HG03025 (cell line): Measurements from ENCODE around the gene GLYATL3.

Experiments
- ATAC-seq: cut with Tn5 transposase; IDR thresholded peaks from one replicate; pipeline ENCODE4 v1.9.1; 2021; ENCODE audit warnings: mild to moderate bottlenecking, moderate library complexity; ENCODE audit not compliant: unreplicated experiment, low FRiP score

Gene GLYATL3

DNA sequence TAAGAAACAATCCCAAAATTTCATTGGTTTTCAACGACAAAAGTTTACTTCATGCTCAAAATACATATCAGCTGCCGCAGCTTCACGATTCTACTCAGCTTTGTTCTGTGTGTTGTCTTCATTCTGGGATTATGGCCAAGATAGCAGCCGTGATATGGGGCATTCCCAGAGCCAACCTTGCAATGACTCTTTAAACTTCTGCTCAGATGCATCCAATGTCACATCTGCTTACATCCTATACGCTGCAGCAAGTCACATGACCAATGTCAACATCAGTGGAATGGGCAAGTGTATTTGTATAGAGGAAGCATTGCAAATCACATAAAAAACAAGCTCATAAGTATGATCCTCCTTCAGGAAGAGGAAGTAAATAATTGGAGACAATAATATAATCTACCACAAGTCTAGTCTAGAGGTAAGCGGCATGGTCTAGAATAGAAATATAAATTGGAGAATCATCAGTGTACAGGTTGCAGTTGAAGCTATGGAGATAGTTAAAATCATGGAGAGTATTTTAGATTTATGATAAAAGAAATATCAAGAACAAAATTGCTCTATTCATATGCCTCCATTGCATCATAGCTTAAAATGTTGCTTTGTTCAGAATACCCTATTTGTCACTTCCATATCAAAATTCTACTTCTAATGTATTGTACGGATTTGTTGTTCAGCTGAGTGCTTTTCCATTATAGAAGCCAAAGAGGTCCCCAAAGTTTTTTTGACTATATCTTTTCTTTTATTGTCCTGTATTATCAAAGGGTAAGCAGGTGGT is 43.5 kb downstream of the GLYATL3 start:
- no peak for ATAC-seq

DNA sequence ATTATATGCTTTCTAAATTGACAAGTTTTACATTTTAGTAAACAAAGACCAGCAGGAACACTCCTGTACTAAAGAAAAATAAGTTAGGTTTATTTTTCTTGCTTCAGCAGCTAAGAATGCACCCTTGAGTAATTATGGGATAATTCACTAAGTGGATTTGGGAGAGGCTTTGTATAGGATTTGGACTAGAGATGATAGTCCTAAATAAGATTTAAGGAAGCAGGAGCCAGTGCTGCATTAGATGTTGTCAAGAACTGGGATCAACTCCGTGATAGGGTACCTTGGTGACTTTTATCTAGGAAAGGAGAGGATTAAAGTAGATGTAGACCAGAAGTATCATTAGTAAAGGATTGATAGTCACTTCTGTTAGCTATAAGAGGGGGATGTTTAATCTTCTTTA is 46.6 kb downstream of the GLYATL3 start:
- no peak for ATAC-seq

DNA sequence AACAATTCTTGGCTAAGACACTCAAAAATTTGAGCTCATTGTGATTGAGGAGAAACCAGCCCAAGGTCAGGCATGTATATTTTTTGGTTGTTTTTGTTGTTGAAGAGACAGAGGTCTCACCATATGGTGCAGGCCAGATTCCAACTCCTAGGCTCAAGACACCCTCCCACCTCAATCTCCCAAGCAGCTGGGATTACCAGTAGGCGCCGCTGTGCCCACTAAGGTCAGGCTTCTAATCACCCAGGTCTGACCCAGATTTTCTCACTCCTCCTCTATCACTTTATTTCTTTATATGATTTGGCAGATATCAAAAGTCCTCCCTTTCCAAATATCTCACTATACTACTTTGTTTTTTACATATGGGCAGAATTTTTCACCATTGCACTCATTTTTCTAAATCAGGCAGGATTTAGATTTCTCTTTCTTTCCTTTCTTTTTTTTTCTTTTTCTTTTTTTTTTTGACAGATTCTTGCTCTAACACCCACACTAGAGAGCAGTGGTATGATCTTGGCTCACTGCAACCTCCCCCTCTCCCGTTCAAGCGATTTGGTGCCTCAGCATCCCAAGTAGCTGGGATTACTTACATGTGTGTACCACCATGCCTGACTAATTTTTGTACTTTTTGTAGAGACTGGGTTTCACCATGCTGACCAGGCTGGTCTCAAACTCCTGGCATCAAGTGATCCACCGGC is 49.0 kb downstream of the GLYATL3 start:
- ATAC-seq, result no peak

DNA sequence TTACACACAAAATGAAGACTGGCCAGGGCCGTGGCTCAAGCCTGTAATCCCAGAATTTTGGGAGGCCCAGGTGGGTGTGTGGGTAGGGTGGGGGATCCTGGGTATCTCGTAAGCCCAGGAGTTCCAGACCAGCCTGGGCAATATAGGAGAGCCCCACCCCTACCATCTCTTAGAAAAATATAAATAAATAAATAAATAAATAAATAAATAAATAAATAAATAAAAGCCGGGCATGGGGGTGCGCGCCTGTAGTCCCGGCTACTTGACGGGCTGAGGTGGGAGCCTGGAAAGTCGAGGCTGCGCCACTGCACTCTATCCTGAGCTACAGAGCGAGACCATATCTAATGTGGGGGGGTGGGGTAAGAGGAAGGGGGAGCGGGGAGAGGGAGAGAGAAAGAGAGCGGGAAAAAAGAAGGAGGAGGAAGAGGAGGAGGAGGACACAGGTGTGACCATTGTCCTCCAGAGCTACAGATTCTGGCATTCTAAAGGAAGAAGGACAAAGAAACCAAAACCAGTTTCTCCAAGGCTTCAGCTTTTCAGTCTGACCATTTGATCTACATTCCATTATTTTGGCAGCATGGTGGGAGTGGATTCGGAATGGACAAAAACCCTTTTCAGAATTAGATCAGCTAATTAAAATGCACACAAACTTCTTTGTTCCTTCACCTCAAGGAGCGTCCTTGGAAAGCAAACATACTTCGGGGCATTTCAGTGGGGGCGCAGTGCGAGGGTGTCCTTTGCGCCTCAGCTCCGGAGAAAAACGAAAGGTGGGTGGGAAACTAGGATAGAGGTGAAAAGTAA is 50.2 kb downstream of the GLYATL3 start:
- ATAC-seq, result no peak

DNA sequence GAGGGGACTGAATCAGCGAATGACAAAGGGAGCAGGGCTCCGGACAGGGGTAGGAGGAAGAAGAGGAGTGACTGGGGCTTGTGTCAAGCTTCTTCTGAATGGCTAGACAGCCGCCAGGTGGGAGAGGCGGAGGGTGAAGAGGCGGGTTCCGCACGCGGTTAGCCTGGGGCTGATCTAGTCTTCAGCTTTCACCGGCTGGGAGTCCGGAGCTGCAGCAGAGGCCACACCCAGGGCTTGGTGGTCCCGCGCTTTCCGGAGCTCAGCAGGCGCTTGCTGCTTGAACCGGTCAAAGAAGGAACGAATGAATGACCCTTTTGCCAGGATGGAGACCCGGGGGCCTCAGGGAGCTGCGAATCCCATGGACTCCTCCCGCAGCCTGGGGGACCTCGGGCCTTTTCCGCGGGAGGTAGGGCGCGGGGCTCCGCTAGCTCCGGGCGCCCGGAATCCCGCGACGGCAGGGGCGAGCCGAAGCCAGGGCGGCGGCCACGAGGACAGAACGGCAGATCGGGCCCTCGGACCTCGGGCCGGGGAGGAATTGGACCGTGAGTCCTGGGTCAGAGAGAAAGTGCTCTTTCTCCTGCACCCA is 50.9 kb downstream of the GLYATL3 start, which contains the start of gene C6orf141:
Gene C6orf141, plus strand, starts transcription at position 177 of the 586 bp plus-strand sequence. Its CDS starts 125 bp downstream, at position 302.
- peak; percentile 70 for ATAC-seq

DNA sequence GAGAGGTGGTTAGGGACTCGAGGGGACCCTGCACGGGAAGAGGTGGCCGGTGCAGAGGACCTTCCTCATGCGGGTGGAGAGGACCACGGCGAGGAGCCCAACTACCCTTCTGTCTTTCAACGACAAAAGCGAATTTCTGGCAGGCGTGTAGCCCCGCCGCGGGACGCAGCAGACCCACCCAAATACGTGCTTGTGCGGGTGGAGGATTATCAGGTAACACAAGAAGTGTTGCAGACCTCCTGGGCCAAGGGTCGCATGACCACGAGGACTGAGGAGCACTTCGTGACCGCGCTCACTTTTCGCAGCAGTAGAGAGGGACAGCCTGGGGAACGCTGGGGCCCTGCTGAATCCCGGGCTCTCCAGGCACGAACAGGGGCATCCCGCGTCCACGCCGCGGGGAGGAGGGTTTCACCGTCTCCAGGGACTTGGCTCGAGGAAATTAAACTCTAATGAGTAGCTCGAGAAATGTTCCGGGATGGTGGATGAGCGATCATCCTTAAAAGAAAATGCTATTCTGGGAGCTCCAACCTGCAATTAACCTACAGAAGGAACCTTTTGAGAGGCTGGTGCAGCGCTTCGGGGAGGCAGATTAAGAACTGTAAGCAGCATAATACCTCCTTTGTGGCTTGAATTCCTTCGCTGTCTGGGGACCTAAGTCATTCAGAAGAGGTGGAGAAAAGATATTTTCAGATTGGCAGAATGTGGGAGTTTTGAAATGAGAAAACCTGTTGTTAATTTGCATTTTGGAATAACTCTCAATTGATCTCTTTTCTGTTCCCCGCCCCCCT is 51.5 kb downstream of the GLYATL3 start:
- peak; percentile 35 for ATAC-seq

DNA sequence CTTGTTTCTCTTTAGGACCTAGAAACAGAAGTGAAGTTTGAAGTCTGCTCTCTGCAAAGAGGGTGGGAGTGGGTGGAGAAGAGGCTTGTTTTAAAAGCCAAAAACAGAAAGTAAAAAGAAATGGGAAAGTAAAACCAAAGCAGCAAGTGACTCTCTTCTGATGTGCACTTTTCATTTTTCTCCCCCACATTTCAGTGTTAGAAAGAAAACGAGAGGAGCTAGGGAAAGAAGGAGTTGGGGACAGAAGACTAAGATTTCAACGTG is 52.1 kb downstream of the GLYATL3 start:
- peak; percentile 65 for ATAC-seq

DNA sequence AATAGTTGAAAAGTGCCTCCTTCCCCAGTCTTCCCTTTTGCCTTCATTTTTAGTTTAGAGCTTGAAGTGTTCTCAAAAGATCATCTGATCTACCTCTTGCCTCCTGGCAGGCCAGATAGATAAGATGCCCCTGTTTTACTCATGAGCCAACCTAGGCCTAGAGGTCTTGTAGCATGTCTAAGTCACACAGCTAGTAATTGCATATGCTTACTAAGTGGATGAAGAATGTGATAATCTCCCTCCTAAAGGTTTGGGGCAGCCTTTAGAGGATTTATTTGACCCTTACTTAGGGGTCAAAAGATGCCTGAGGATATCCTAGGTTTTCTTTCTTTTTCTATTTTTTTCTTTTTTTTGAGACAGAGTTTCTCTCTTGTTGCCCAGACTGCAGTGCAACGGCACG is 52.9 kb downstream of the GLYATL3 start:
- no peak for ATAC-seq

DNA sequence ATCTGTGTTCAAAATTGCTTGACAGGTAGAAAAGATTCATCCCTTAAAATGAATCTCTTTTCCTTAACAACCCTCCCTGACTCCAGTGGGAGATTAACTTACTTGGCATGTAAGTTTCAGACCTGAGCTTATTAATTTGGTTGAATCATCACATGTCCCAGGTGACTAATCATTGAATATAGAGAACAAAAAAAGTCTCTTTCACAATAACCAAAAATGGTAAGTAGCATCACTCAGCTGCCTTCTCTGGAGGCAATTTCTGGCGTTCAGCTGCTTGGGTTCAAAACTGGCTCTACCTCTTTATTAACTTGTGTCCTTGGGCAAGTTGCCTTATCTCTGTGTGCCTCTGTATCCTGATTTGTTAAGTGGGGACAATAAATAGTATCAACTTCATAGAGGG is 53.7 kb downstream of the GLYATL3 start:
- ATAC-seq, result no peak

DNA sequence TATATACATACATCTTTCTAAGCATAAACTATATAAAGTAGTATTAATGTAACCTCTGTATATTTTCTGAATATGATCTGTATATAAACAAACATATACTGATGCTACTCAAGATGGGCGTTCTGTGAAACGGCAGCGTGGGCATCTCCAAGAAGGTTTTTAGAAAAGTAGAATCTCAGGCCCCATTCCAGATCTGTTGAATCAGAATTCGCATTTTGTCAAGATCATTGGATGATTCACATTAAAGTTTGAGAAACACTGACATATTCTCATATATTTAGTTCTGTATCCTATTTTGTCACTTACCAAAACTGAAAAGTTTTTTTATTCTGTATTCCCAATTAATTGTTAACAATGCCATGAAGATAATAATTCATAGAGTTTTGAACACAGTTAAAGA is 56.2 kb downstream of the GLYATL3 start:
- ATAC-seq, result no peak

DNA sequence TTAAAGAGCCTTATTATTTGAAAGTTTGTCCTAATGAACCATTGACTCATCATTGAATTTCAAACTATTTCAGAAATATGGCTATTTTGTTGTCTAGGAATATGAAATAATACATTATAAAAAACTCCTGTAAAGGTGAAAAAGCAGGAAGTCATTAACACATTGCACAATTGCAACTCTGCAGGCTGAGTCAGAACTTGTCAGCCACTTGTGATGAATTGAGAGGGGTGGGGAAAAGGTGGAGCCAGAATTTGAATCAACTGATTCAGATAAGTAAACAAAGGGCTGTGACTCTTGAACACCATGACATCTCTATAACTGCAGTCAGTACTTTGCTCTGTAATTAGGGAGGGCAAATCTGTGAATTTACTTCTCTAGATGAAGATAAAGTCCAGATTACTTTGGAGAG is 56.7 kb downstream of the GLYATL3 start:
- ATAC-seq, result no peak

DNA sequence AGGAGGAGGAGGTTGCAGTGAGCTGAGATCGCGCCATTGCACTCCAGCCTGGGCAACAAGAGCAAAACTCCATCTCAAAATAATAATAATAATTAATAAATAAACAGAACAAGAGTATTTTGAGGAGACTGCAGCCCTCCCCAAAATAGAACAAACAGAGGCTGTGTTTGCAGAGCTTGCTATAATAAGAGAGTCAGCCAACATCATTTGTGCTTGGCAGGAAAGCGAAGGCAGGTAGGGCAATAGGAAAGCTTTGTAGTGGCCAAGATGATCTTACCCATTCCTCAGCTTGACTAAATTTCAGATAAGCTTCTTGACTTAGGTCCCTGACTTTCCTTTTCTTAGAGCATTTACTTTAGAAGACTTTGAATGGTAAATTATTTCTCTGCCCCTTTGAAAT is 57.5 kb downstream of the GLYATL3 start:
- no peak for ATAC-seq

DNA sequence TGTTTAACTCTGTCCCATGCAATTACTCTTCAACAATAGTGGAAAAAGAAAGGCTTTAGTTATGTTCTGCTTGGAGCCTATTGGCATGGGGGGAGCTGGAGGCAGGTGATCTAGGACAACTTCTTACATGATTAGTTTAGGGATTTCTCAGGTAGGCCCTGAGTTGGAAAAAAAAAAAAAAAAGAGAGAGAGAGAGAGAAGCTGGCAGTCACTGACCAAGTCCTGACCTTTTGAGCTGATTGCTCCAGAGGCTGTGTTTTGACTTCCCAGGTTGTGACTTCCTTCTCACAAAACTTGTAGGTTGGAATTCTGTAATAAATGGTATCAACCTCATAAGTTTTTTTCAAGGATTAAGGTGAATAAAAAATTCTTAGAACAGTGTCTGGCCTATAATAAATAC is 58.5 kb downstream of the GLYATL3 start:
- ATAC-seq, result no peak

DNA sequence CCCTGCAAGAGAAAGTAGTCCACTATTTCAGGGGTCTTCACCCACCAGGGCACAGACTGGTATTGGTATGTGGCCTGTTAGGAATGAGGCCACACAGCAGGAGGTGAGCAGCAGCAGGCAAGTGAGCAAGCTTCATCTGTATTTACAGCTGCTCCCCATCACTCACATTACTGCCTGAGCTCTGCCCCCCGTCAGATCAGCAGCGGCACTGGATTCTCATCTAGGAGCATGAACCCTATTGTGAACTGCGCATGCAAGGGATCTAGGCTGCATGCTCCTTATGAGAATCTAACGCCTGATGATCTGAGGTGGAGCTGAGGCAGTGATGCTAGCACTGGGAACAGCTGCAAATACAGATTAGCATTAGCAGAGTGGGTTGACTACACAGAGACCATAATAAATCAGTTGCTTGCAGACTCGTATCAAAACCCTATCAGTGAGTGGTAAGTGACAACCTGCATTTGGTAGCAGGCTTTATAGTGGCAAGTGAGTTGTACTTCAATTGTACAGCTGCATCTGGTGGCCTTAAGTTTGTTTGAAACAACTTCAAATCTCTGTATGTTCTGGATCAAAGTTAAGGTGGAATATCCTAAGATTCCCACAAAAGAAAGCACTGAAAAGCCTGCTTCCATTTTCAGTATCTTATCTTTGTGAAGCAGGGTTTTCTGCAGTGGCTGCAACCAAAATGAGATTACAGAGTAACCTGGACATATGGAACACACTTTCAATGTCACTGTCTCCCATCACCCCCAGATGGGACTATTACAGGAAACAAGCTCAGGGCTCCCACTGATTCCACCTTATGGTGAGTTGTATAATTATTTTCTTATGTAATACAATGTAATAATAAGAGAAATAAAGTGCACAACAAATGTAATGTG is 63.5 kb downstream of the GLYATL3 start:
- ATAC-seq, result no peak

DNA sequence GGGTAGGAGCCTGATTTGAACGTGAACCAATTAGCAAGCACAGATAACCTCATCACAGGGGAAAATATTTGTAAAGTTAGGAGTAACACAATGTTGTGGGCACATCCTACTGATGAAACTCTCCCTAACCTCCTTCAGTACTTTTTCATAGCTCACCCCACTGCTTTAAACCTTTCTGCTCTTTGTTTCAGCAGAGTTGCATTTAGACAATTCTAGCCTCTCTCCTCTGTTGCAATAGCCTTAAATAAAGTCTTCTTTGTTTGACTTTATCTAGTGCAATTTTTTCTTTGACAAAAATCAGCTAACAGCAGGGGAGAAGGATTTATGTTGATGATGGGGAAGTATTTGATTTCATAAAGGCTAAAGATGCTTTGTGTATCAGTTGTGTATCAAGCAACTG is 64.8 kb downstream of the GLYATL3 start:
- ATAC-seq, result no peak

DNA sequence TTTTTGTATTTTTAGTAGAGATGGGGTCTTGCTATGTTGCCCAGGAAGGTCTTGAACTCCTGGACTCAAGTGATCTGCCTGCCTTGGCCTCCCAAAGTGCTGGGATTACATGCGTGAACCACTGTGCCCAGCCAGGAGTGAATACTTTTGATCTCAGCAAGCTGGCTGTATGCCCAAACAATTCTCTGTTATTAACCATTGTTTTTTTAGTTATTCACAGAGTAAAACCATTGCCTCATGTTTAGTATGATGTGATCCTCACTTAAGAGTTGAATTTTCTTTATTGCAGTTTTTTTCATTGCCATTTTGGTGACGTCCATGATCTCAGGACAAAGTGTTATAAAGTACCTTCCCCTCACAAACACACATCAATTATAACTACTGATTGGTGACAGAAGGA is 65.5 kb downstream of the GLYATL3 start:
- no peak for ATAC-seq

DNA sequence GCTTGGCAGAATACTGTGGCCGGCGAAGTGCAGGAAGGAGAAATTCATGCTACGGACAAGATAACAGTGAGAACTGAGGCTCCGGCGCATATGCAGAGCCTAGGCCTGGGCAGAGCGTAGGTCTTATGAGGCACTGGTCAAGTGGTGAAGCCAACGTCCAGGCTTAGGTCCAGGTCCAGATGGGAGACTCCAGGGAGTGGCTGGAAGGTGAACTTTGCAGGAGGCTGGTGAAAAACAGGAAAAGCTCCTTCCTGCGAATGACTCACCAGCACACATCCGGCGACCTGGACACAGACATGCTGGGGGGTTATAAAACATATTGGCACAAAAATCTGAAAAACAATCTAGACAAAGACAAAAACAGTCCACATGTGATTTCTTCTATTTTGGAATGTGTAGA is 66.1 kb downstream of the GLYATL3 start:
- ATAC-seq, result no peak

DNA sequence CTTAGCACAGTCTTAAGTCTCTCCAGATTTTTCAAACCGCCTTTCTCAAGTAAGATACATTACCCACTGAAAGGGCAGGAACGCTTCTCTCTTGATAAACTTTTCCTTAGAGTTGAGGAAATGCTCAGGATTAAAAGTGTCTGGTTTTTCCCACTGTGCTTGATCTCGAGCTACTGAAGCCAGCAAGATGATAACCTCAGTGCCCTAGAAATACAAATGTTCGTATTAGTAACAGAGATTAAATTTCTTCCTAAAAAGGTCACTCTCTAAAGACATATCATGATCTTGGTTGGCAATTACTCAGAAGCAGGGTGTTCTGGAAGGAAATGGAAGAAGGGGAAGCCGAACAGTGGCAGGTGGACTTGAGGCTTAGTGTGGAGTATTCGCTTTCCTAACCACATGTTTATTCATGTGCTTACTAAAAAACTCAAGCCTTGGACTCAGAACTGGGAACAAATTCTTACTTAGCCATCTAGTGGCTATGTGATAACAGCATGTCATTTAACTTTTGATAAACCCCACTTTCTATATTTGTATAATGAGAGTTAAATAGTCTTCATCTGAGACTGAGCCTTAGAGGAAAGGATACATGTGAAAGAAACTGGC is 70.9 kb downstream of the GLYATL3 start:
- ATAC-seq, result no peak

DNA sequence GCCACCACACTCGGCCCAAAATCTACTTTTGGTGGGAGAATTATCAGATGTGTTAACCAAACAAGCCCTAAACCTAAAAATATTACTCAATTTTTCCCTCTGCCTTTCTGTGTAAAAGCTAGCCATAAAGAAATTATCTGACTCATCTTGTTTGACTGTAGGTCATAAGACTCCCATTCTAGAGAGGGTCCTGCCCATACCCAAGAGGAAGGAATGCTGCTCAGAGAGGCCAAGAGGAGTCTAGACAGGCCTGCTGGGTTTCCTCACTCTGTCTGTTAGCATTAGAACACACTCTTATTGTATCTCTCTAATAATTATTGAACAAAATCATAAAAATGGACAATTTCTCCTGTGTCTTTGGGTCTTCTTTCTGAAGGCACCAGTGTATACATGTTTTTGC is 76.9 kb downstream of the GLYATL3 start:
- no peak for ATAC-seq
